Measurements from ENCODE around the gene CFAP77. TPM values are rescaled to one million over a fixed set of nuclear protein-coding genes. Genes with fewer than 3 reads are reported as not detected.

The CFAP77 gene
- total RNA-seq, 2 donors from 2014 or later, result not detected

- intact Hi-C loops (cut with DNase I, micrococcal nuclease), result no loop called here
- ATAC-seq, result no peak
Observed at GRCh38 chr9:132478353-132479050, 68.5 kb downstream of the CFAP77 start.

GRCh38 chr9:132479733-132480132, 69.7 kb downstream of the CFAP77 start:
- no peak for ATAC-seq
- intact Hi-C loops (cut with DNase I, micrococcal nuclease), result no loop called here
- DNase-seq, result no peak

More at GRCh38 chr9:132478353-132479050, 68.5 kb downstream of the CFAP77 start:
- DNase-seq, result no peak

GRCh38 chr9:132481053-132481849, 71.2 kb downstream of the CFAP77 start:
- DNase-seq, result no peak
- ATAC-seq, result no peak
- intact Hi-C loops (cut with DNase I, micrococcal nuclease), result no loop called here

GRCh38 chr9:132482196-132482813, 72.3 kb downstream of the CFAP77 start:
- ATAC-seq (no peak), DNase-seq (no peak)
- intact Hi-C loops (cut with DNase I, micrococcal nuclease), result no loop called here

GRCh38 chr9:132485393-132485792, 75.4 kb downstream of the CFAP77 start:
- intact Hi-C loops (cut with DNase I, micrococcal nuclease), result no loop called here
- no peak for ATAC-seq
- DNase-seq, result no peak

- ATAC-seq (no peak), DNase-seq (no peak)
- intact Hi-C loops (cut with DNase I, micrococcal nuclease), result no loop called here
Observed at GRCh38 chr9:132486706-132487350, 76.8 kb downstream of the CFAP77 start.

GRCh38 chr9:132487351-132487791, 77.4 kb downstream of the CFAP77 start:
- DNase-seq, result no peak
- ATAC-seq, result no peak
- intact Hi-C loops (cut with DNase I, micrococcal nuclease), result no loop called here

GRCh38 chr9:132487980-132488535, 78.0 kb downstream of the CFAP77 start:
- intact Hi-C loops (cut with DNase I, micrococcal nuclease), result no loop called here
- no peak for DNase-seq
- no peak for ATAC-seq

- ATAC-seq (no peak), DNase-seq (no peak)
- intact Hi-C loops (cut with DNase I, micrococcal nuclease), result no loop called here
Observed at GRCh38 chr9:132488626-132489025, 78.6 kb downstream of the CFAP77 start.

GRCh38 chr9:132489536-132489935, 79.5 kb downstream of the CFAP77 start:
- intact Hi-C loops (cut with DNase I, micrococcal nuclease), result no loop called here
- ATAC-seq (no peak), DNase-seq (no peak)

- ATAC-seq, result no peak
- DNase-seq, result no peak
- intact Hi-C loops (cut with DNase I, micrococcal nuclease), result no loop called here
Observed at GRCh38 chr9:132494857-132495256, 84.8 kb downstream of the CFAP77 start.

GRCh38 chr9:132497731-132498130, 87.7 kb downstream of the CFAP77 start:
- ATAC-seq, result no peak
- DNase-seq, result no peak
- intact Hi-C loops (cut with DNase I, micrococcal nuclease), result no loop called here

- DNase-seq (no peak), ATAC-seq (no peak)
- intact Hi-C loops (cut with DNase I, micrococcal nuclease), result no loop called here
Observed at GRCh38 chr9:132498531-132499210, 88.7 kb downstream of the CFAP77 start.

GRCh38 chr9:132499251-132499650, 89.2 kb downstream of the CFAP77 start:
- intact Hi-C loops (cut with DNase I, micrococcal nuclease), result no loop called here
- no peak for ATAC-seq
- no peak for DNase-seq

GRCh38 chr9:132500193-132500592, 90.2 kb downstream of the CFAP77 start:
- no peak for DNase-seq
- no peak for ATAC-seq
- intact Hi-C loops (cut with DNase I, micrococcal nuclease), result loop anchor here in 1 of 2 donors (10.0 kb wide), 1 partner anchor 75 kb away; no protein-coding TSS in a partner anchor

- intact Hi-C loops (cut with DNase I, micrococcal nuclease), result loop anchor here in 1 of 2 donors (10.0 kb wide), 1 partner anchor 72 kb away; no protein-coding TSS in a partner anchor
- DNase-seq (no peak), ATAC-seq (no peak)
Observed at GRCh38 chr9:132502480-132502879, 92.5 kb downstream of the CFAP77 start.

- no peak for DNase-seq
- ATAC-seq, result no peak
- intact Hi-C loops (cut with DNase I, micrococcal nuclease), result loop anchor here in 1 of 2 donors (10.0 kb wide), 1 partner anchor 72 kb away; no protein-coding TSS in a partner anchor
Observed at GRCh38 chr9:132503116-132503515, 93.1 kb downstream of the CFAP77 start.

GRCh38 chr9:132504488-132504887, 94.5 kb downstream of the CFAP77 start:
- intact Hi-C loops (cut with DNase I, micrococcal nuclease), result loop anchor here in 1 of 2 donors (10.0 kb wide), 1 partner anchor 70 kb away; no protein-coding TSS in a partner anchor
- ATAC-seq, result no peak
- no peak for DNase-seq

Data from left colon (tissue), 2 donors.